GM12891 (cell line): ENCODE measurements around the gene APH1A.

Source experiments
- PAX5 ChIP-seq: IDR thresholded peaks from 2 replicates; pipeline ENCODE4 v1.6.1; 2011; ENCODE audit warnings: low read length, moderate library complexity, mild to moderate bottlenecking; ENCODE audit not compliant: insufficient read depth, severe bottlenecking
- POLR2A ChIP-seq: IDR thresholded peaks from 2 replicates; pipeline ENCODE4 v1.6.1; 2011; ENCODE audit warnings: low read depth, low read length, control low read depth
- POLR2AphosphoS5 ChIP-seq: IDR thresholded peaks from 2 replicates; pipeline ENCODE4 v1.6.1; 2011; ENCODE audit warnings: low read depth, low read length, control low read depth
- POU2F2 ChIP-seq: IDR thresholded peaks from 2 replicates; pipeline ENCODE4 v1.6.1; 2011; ENCODE audit warnings: low read depth, mild to moderate bottlenecking, control low read depth, low read length, moderate library complexity
- SPI1 ChIP-seq: IDR thresholded peaks from 2 replicates; pipeline ENCODE4 v1.6.1; 2011; ENCODE audit warnings: low read depth, low read length, control low read depth
- TAF1 ChIP-seq: IDR thresholded peaks from 2 replicates; pipeline ENCODE4 v1.6.1; 2011; ENCODE audit warnings: low read depth, low read length, control low read depth

DNA sequence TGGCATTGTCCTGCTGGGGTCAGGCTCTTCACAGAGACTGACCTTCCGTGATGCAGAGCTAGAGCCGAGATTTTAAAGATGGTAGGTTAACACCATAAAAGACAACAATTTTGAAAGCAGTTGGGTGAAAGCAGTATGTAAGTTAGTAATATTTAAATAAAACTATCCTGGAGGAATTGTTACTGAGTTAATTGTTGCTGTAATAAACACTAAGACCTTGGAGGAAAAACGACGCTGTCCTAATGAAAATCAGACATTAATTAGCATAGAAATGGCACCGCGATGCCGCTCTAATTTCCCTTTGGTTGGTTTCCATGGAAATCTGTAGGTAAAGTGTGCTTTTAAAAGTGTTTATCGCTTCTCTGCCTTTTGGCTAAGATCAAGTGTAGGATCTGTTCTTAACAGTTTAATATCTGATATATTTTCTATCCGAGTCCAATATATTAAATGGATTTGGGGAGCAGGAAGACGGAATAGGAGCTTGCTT, 32.2 kb downstream of the APH1A start:
- TF ChIP-seq POLR2A (no peak), POLR2AphosphoS5 (no peak), TAF1 (no peak), SPI1 (no peak), PAX5 (no peak), POU2F2 (no peak)
